Stimulated activated CD4-positive, alpha-beta T cell treated with anti-CD3 and anti-CD28 coated beads, Interleukin-15, amount 100 ng/mL, for 48 hours (primary cell): Measurements from ENCODE around the gene LMOD2.

Experiments used
- DNase-seq, 2 donors: peaks; one replicate each; pipeline ENCODE4 v3.0.0-alpha.2; 2020; ENCODE audit warnings: low read depth in 2 of 2

LMOD2 gene

DNA sequence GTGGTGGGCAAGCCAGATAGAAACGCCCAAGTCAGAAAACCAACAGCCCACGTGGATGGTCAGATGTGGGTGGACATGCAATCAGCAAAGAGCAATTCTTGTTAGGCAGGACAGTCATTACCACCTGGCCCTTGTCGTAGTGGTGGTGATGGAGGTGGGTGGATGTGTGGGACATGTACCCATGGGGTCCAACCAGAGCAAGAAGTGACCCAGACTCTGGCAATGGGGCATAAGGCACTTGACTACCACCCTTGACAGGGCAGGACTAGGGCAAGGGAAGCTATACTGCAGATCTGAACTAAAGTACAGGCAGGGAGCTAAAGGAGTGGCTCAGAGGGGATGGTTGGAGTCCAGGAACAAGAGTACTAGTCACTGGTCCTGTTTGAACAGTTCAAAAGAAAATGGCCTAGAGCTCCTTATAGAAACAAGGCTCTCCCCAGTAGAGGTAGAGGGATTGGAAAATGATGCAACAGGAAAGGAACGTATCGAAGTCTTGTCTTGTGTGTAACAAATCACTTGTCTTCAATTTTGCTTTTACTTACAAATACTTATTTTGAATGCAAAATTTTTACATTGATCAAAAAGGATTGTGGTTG is 17.6 kb downstream of the LMOD2 start:
- DNase-seq = no peak

DNA sequence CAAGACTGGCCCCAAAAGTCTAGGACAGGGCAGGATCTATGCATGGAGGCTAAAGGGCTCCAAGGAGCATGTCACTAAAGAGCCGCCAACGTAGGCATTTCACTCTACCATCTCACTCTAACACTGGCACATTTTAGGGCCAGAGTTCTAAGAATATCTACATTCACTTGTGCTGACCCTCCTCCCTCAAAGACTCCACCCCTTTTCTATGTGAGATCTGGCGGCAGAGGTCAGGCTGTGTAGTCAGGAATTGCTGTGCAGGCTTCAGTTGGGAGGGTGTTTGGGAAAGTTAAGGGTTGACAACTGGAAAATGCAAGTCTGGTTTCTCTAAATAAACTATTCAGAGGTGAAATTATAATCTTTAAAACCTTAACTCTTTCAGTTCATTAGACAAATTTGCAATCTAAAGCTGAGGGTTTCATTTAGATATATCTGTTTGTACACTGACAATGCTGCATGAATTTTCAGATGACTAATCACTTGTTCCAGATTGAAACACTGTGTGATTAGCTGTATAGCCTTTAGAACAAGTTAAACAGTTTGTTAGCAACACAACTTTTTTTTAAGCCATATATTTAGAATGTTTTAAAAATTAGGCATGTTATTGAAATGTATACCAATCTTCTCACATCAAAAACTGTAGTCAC is 18.2 kb downstream of the LMOD2 start:
- DNase-seq = no peak

DNA sequence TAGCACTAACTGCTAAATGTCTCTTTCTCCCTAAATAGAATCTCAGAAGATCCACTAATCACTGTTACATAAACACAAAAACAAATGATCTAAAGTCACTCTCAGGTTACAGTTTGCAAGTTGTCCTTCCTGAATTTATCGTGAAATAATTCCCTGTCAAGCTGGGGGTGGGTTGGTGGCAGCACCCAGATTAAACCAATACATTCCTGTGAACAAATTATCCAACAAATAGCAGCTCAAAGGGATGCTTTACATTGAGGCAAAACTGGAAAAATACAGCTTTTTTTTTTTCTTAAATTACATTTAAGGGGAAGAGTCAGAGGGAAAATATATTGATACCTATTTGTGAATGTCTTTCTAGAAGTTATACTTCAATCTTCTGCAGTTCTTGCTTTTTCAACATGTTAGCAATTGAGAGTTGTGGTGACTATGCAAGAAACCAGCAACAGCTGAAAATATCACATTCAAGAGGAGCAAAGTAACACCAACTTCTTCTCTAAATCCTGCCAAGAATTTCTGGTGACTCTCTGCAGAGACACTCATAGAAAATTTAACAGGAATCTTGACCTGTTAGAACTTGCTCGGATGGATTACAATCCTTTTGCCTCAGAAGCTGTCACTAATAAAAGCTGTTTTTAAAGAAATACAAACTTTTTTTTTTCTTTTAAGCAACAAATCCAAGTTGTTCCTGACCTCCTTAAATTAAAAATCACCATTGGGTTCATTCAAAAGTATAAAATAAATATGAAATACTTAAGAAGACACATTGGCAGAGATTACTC is 18.9 kb downstream of the LMOD2 start:
- no peak for DNase-seq

DNA sequence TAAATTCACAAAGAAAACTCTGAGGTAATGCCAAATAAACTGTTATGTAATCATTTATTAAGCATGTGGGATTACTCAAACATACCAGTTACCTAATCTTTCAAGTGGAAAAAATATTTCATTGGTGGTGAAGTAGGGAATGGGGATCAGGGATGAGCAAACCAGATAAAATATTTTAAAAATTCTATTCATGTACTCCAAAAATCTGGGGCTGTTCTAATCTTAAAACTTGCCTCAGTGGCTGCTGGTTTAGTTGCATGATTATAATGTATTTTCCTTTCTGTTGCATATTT is 19.5 kb downstream of the LMOD2 start:
- DNase-seq = no peak

DNA sequence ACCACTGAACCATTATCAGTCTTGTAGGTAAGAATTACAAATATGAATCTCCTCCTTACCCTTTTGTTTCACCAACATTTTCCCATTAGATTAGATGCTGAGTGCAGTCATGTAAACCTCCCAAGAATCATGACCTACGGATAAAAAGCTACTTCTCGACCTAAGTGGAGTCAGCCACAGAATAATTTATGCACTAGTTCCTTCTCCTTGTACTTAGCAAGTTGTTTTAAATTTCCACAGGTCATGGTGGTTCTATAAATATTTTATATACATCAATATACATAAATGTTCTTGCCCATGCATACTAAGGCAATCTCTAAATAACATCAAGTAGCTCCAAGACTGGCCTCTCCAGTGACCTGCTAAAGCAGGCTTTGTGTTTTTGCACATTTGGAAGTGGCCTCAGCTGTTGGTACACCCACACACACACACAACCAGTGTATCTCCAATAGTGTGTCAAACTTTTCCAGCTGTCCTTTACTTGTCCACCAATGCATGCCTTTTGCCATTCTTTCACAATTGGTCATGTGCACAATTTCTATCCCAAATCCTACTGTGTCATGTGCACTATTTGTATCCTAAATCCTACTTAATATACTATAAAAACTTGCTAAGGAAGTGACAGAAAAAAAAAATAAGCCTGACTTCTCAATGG is 21.5 kb downstream of the LMOD2 start:
- DNase-seq = no peak

DNA sequence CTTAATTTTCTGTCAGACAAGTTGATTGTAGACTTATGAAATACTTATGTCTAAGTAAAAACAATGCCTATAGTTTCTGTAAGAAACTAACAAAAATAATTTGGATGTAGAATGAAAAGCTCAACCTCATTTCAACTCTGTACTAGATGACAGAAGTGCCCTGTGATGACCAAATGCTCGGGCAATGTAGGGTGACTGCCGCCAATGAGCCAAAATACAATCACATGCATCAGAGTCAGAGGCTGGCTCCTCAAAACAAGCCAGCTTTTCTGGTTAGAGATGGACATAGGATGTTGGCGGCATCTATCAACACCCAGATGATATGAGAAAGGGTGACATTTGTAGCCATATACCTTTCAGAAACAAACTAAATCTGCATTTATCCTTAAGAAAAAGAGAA is 23.9 kb downstream of the LMOD2 start:
- no peak for DNase-seq

DNA sequence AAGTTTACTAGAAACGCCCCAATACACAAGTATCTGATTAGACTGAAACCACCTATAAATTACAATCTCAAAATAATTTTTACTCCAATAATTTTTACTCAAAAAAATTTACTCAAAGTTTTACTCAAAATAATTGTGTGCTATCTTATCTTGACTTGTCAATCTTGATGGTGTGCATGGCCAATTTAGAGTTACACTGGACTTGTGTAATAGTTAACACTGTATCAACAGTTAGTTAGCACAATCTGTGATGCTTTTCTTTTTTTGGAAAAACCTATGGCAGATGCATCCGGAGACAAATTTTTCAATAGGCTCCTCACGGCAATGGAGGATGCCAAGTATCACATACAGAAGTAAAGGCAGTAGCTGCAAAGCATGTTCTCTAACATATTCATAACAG is 24.9 kb downstream of the LMOD2 start:
- no peak for DNase-seq

DNA sequence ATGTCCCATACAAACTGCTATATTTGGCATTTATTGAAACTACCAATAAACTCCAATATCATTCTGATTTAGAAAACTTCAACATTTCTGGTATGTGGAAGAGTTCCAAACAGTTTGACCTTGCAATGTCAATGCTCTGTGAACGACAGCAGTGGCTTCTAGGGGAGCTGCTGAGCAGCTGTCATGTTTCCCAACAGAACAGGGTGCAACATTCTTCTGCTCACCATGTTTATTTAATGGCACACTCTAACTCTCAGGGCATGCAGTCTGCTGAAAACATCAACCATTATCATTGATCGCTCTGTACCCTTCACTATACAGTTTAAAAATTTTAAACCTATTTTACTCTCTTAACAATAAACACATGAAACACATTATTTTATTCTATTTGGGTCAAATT is 25.9 kb downstream of the LMOD2 start:
- DNase-seq = no peak

DNA sequence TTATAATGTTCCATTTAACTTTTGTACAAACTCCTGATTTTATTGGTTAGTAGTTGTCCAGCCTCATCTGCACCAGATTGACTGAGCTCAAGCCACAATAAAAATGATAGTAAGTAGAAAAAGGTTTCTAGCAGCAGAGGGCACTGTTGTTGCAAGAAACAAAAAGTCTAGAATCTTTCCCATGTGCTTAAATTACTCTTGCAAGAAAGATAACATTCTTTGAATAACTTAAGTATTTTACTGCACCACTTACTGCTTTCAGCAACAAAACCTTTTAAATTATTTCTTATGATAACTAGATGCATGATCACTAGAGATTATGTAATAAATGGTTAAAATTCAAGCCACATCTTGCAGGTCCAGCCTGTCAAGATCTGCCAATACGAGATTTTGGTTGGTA is 27.0 kb downstream of the LMOD2 start:
- no peak for DNase-seq

DNA sequence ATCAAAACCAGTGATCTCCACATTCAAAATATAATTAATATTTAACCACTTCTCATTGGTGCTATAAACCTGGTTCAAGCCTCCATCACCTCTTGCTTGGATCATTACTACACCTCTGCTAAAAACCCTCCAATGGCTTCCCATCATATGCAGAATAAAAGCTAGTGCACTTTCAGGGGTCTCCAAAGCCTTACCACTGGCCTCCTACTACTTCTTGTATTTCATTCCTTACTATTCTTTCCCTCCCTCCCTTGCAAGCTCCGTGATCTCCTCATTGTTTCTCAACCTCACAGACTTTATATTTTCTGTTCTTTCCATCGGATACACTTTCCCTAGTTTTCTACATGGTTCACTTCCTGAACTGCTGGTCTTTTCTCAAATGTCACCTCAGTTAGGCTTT is 31.5 kb downstream of the LMOD2 start:
- DNase-seq = no peak

DNA sequence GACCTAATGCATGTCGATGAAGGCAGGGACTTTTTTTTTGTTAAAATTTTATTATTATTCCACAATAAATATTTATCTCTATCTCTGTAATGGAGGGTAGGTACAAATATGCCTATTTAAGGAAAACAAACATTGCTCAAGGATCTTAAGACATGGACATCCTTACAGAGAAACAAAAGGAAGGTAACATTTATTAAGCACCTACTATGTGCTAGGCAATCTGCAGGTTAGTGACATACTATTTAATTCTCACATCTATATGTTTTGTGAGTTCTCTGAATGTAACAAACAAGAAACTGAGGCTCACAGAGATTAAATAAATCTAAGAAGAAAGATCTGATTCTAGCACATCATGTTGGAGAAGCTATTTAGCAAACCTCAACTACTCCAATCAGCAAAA is 32.1 kb downstream of the LMOD2 start:
- DNase-seq = no peak

DNA sequence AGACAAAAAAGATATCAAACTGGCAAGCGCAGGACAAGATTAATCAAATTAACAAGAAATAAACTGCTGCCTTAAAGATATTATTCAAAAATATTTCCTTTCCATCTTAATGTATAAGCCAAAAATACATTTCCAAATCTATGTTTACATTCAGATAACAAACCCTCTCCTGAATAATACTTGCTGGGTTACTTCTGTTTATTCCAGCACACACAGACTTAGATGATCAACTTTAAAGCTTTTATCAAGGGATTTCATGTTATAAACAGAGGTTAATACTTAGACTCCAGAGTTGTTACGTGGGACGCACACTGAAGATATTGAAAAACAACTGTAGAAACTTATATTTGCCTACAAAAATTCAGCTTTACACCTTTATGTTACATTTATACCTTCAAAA is 33.6 kb downstream of the LMOD2 start:
- DNase-seq = no peak

DNA sequence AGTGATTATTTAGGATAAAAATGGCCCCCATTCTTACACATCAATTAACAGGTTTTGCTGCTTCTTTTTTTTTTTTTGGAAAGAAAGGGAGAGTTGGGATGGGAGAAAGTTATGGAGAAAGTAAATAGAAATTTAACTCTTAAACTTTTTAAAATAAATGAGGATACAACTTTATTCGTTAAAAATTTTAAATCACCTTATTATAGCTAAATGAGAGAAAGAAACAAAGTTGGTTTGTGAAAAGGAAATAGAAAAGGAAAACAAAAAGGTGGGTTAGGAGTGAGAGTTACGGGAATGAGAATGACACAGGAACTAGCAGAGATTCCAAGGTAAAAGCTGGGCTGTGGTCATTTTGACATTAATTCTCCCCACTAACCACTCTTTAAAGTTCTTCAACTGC is 34.9 kb downstream of the LMOD2 start:
- no peak for DNase-seq

DNA sequence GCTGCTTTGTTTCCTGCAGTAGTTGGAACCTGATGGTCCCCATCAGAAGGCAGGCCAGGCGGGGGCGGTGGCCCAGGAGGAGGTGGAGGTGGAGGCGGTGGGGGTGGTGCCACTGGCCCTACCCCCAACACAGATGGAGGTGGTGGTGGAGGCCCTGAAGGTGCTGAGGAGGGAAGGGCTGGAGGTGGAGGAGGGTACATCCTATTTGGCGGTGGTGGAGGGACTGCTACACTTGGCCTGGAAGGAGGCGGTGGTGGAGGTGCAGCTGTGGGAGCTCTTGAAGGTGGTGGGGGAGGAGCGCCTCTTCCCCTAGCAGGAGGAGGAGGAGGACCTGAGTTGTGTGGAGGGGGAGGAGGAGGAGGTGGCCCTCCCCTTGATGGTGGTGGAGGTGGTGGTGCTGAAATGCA is 36.8 kb downstream of the LMOD2 start:
- no peak for DNase-seq

DNA sequence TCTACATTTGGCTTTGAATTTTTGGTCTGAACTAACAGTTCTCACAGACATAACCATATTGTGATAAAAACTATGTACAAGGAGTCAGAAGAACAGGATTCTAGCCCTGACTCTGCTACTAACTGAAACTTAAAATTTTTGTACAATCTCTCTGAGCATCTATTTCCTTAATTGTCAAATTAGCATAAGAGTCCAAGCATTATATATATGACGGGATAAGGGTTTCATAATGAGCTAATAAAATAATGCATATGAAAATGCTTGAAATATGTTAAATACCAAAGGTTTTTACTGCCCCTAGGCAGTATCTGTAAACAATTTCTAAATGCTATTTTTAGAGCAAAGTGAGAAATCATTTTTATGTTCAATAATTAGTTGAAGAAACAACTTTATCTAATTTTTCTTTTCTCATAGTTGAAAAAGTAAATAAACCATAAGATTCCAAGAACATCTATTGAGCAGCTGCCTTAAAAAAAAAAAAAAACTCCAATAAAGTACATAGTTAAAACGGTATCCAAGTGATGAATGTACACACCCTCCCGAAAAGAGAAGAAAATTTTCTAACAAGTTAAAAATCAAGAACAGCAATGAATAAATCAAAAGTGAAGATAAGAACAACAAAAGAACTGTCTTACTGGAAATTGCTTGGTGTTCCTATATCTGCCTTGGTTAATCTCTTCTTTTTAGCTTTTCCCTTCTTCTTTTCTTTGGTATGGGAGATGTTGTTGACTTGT is 40.4 kb downstream of the LMOD2 start:
- no peak for DNase-seq

DNA sequence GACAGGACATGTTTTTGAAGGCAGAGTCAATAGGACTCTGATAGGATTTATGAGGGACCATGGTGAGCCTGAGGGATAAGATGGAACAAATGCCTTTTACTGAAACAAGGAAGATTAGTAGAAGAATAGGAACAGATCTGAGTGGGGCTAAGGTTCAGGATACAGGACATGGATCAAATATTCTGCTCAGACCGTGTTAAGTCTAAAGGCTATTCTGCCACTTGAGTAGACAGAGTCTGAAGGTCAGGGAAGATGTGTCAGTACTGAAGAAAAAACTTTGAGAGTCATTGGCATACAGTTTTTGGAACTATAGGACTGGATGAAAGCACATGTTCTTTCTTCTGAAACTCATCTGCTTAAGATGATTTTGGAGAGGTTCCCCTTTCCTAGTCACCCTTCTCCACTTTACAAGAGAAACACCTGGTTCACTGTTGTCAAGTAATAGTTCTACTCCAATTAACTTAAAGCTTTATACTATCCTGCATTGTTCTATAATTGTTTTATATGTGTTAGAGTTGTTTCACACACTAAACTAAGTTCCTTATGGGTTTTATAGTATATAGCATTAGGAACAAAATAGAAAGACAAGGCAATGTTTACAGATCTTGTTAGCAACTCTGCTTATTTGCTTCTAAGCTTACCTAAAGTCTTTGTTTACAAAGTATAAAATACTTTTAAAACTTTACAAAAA is 49.7 kb downstream of the LMOD2 start:
- DNase-seq = no peak

DNA sequence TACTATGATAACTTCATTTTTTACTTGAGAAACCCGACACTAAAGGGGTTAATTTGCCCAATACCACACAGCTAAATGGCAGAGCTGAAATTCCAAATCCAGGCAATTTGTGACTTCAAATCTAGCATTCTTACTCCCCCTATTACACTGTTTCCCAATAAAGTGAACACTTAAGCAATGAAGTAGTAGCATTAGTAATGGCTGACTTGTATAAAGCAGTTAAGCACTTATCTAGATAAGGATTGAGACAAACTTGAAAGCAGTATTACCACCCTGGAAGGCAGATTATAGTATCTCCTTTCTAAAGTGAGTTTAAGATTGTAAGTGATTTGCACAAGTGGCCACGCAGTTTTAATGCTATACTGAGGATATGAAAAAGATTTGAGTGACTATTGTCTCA is 53.9 kb downstream of the LMOD2 start:
- DNase-seq = no peak

DNA sequence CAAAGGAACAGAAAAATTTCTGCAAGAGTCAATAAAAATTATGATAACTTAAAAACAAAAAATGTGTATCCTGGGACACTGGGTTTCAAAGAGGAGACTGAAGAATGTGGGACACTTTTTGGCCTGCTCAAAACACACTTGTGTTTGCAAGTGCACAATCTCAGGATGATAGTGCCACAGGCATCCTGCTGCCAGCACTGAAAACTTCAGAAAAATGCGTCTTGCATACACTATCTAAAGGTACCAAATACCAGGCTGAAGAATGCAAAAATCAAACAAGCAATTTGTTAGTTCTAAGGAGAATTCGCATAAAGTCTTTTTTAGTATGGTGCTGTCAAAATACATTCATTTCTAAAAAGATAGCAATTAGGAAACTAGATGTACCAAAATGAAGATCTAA is 55.0 kb downstream of the LMOD2 start:
- no peak for DNase-seq

DNA sequence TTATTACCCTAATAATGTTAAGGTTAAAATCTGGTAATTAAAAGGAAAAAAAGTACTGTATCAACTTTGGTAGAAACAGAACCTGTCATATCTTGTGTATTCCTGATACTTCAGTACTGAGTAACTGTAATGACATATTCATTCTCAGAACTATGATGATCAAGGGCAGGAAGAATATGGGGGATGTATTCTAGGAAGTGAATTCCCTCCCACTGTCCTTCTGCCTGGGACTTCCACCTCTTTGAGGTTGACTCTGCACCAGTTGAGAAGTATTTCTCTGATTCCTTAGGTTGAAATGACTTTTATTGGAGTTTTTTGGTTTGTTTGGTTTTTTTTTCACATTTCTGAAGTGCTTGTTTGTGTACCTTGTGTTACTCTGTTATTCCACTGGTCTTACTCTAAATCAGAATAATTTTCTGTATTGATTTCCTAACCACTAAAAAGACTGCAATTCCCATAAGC is 56.2 kb downstream of the LMOD2 start:
- no peak for DNase-seq

DNA sequence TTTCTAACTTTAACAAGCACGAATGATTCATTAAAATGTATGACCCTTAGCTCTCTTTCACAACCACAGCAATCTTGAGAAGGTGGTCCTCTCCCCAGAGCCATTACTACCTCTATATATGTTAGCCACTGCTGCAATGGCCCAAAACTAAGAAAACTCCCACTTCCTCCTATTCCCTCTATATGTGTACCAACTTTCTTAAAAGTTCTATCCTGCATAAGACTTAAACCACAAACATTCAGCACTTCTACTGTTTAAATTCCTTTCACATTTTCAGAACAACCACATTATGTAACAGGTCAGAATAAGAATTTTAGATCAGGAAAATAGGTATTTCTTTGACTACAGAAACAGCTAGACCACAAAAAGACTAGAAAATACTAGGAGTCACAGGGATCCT is 57.0 kb downstream of the LMOD2 start:
- no peak for DNase-seq
